GM19023 (cell line): ENCODE data around the gene CORO2B.

Experiments
- ATAC-seq: cut with Tn5 transposase; IDR thresholded peaks from one replicate; pipeline ENCODE4 v1.9.1; 2021; ENCODE audit warnings: mild to moderate bottlenecking, moderate library complexity; ENCODE audit not compliant: unreplicated experiment

The CORO2B gene

DNA sequence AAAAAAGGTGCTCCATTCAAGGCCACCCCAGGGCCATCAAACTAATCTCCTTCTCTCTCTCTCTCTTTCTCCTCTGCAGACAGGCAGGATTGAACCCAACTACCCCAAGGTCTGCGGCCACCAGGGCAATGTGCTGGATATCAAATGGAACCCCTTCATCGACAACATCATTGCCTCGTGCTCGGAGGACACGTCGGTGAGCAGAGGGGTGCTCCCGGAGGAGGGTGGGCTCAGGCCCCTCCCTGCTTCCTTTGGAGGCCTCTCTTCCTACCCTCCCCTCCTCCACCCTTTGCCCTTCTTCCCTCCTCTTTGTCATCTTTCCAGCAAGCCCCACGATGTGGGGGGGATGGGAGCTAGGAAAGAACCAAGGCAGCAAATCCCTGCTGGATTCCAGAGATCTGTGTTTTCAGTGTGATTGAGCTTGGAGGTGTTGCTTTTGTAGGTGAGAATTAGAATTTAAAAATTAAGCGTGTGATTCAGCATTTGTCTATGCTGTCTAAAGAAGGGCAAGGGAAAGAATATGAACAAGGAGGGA is 116.3 kb downstream of the CORO2B start:
- ATAC-seq = no peak

DNA sequence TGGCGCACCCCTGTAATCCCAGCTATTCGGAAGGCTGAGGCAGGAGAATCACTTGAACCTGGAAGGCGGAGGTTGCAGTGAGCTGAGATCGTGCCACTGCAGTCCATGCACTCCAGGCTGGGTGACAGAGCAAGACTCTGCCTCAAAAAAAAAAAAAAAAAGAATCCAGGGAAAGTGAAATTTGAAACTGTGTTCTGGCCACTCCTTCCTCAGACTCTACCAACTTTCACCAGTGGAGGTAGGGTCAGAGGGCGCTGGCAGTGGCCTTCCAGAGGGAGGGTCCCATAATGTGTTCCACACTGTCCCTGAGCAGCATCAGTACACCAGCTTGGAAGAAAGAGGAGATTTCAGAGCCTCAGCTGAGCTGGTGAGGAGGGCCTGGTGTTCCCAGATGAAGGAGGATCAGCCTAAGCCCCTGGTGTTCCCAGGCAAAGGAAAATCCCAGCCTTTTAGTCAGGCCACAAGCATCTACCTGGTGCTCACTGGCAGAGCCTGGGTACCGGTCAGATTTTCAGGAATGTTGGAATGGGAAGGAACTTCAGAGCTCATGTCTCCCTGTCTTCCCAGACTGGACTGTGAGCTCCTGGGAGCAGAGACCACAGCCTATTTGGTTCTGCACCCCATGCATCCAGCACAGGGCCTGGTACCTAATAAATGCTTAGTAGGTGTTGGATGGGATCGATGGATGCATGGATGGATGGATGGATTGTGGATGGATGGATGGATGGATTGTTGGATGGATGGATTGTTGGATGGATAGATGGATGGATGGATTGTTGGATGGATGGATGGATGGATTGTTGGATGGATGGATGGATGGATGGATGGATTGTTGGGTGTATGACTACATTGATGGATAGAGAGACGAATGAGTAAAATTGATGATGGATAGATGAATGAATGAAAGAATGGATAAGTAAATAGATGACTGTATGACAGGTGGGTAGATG is 117.9 kb downstream of the CORO2B start:
- no peak for ATAC-seq

DNA sequence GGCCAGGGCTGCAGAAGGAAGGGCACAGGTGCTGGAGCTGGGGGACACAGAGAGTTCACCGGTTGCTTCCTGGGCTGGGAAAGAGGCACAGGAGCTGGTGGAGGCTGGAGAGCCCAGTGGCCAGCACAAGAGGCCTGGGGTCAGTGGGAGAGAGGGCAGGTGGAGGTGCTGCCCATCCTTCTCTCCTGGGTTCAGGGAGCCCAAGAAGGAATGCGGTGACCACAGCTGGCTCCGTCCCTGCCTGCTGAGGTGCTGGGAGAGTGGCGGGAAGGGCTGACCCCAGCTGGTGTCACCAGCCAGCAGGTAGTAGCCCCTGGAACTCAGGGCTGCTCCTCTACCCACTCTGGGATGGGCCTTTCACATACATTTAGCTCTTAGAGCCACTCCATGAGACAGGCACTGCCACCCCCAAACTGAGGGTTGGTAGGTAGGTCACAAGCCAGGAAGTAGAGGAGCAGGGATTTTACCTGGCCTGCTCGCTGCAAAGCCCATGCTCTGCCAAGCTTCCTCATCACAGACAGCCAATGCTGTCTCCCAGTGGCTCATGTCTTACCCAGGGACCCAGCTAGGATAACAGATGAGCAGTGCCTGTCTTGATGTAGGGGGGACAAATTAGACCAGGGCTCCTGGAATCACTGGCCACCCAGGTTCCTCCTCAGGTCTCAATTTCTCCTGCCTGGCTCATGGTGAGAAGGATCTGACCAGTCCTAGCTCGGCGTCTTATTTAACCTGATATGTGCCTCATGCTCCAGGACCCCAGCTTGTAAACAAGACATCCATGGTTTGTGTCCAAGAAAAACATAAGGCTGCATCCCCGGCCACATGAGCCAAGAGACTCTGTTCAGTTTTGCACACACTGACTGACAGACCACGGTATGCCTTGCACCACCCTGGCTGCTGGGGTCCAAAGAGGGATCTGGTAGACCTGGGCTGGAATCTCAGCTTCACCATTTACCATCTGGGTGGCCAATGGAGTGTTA is 119.2 kb downstream of the CORO2B start:
- no peak for ATAC-seq

DNA sequence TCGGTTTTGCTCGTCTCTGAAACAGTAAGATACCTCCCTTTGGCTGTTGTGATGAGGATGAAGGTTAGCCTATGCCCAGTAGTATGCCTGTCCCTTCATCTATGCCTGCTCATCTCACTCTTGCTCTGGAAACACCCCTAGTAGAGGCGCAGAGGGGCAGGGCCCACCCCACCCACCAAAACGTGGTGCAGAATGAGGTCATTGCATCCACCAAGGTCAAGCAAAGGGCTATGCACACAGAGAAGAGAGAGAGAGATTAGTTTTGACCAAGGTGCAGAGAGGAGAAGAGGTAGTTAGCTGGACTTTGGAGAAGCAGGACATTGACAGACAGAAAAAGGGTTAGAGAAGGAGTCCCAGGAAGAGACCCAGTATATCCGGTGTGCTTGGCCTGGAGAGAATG is 119.9 kb downstream of the CORO2B start:
- ATAC-seq = no peak

DNA sequence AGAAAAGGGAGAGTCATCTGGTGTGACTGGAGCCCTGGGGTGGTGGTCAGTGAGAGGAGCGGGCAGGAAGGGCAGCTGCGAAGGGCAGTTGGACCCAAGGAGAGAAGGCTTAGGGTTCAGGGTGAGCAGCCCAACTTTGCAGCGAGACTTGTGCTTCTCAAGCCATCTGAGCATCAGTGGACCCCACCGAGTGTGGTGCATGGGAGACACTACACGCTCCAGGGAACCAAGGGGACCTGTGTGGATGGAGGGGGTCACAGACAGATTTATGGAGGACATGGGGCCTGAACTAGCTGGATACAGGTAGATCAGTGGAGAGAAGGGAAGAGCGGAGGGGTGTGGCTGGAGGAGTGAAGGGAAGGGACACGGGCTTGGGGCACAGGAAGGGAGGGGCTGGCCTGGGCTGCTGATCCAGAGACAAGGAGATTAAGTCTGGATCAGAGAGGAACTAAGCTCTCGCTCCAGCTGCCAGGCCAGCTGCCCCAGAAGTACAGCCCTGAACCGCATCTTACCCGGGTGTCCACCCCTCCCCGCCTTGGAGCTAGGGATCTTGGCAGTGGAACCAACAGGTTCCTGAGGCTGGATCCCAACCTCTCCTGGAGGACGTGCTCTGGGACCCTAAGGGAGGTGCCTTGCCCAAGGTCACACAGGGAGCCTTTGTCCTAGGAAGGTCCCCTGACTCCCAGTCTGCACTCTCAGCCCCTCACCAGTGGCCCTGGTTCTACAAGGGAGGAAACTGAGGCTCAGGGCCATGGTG is 120.5 kb downstream of the CORO2B start:
- no peak for ATAC-seq

DNA sequence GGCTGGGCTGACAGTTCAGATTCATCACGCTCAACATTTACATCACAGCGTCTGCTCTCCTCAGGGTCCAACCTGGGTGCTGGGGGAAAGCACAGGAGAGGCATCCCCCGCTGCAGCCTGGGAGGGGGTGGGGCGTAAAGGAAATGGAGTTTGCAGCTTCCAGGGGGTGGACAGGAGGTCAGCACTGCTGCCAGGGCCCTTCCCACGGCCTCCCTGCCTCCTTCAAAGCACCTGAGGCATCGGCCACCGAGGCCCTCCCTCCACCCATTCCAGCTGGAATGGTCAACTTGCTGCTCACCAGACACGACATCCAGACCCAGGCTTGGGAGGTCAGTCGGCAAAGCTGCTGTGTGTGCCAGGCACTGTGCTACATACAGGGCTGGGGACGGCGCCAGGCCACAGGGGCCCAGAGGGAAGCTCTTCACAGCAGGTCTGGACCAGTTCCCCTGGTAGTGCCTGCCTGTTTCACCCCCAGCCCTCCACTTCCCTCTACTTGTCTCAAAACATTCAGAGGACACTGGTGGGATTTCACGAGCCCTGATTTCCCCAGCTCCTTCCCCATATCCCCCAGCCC is 121.2 kb downstream of the CORO2B start:
- ATAC-seq = no peak

DNA sequence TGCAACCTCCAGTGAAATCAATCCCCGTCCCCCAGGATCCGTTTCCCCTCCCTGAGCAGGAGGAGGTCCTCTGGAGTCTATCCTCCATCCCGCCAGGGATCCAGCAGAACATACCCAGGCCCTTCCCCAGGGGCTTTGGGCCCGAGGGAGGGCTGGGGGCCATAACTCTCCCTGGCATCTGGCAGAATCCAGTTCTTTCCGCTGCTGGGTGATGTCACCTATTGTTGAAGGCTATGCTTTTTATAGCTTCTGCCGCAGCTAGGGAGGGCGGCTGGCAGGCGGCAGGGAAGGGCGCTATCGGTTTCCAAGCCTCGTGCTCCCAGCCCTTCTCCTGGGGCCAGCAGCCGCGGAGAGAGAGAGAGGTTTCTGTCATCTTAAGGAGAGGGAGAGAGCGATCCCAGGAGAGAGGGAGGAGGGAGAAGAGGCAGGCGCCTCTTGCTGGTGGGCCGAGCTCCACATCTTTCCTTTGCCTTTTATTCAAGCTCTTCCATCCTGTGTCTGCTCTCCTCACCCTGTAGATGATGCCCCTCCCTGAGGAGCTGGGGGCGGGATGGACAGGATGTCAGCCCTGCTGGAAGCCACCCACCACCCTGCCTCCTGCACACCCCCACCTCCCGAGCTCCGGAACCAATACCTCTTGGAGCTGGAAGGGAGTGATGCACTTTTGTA is 121.8 kb downstream of the CORO2B start:
- no peak for ATAC-seq

DNA sequence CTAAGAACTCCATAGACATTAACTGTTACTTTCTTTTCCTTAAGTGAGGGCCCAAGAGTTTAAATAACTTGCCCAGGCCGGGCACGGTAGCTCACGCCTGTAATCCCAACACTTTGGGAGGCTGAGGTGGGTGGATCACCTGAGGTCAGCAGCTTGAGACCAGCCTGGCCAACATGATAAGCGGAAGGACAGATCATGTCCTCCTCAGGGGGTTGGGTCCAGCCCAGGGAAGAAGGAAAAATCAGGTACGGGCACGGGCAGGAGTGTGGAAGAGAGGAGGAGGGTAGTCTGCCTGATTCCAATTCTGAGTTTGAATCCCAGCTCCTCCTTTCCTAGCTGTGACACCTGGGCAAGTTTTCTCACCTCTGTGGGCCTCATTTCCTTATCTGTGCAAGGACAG is 123.1 kb downstream of the CORO2B start:
- no peak for ATAC-seq

DNA sequence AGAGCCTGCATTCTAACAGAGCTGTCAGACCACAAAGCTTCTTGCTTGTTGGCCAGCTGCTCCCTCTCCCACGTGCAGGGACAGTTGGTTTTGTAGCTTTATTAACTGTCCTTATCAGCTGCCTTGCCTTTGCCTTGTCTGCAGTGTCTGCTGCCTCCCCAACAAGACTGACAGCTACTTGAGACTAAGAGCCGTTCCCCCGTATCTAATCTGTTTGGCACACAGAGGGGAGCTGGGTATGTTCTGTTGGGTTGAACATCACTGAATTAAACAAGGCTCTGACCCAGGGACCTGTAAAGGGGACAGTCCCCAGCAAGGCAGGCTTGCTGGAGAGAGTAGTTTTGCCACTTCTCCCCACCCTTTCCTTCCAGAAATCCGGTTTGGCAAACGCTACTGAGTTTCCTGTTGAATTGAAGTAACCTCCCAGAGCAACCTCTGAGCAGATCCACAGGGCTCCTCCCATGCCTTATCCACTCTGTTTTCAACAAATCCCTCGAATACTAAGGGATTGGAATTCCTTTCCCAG is 125.8 kb downstream of the CORO2B start:
- no peak for ATAC-seq

DNA sequence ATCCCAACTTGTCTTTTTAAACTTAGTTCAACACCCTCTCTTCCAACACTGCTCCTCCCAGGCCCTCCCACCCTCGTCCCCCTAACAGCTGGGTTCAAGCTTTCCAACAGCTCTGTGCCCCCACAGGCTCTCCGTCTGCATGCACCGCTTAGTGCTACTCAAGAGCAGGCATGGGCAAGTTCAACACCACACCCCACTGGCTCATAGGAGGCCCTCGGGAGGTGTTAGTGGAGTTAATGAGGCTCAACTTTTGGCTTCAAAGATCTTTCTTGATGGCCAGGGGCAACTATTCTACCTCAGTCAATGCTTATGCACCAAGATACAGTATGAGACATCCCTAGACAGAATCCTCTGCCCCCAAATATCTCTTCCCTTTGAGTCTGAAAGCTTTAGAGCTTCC is 127.5 kb downstream of the CORO2B start:
- no peak for ATAC-seq

DNA sequence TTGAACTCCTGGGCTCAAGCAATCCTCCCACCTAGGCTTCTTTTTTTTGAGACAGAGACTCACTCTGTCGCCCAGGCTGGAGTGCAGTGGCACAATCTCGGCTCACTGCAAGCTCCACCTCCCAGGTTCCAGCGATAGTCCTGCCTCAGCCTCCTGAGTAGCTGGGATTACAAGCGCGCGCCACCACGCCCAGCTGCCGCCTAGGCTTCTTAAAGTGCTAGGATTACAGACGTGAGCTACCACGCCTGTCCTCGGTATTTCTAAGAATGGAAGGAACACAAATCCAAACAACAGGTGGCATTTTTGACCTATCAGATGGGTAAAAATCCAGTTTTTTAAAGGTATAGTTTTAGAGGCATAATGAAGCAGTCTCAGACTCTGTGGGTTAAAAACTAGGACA is 128.1 kb downstream of the CORO2B start:
- no peak for ATAC-seq

DNA sequence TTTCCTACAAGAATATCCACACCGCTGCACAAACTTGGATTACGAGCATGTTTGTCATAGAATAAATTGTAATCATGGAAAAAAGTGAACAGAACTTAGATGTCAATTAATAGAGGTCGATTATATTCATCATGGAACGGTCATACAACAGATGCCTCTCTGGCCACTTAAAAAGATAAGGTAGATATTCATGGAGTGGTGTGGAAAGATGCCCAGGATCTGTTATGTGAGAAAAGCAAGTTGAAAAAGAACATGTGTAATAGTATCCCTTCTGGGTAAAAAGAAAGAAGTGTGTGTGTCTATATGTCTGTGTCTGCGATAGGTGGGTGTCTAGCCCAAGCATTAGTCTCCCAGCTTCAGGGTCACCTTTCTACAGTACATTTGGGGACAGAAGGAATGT is 128.6 kb downstream of the CORO2B start:
- ATAC-seq = no peak

DNA sequence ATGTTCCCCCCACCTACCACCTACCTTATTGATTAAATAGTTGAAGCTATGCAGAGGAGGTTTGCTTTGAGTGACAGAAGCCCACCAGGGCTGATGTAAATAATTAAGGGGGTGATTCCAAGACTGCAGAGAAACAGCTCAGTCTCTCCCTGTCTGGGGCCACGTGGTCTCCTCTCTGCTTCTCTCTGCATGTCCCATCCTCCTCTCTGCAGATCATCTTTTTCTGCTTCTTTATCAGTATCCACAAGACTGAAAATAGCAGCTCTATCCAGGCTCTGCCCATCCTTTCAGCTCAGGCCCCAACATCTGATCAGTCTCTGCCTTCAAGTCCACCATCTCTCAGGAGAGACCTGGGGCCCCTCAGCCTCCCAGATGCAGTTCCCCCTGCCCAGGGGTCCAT is 131.1 kb downstream of the CORO2B start:
- no peak for ATAC-seq

DNA sequence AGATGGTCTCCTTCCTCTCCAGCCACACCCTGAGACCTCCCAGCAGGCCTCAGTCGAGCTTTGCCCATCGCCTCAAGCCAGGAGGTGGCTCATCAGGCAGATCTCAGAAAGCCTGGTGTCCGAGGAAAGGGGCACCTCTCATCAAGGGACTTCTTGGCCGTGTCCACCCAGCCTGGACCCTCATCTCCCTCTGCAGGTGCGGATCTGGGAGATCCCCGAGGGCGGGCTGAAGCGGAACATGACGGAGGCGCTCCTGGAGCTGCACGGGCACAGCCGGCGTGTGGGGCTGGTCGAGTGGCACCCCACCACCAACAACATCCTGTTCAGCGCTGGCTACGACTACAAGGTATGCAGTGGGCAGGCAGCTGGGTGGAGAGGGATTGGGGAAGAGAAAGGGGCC is 131.7 kb downstream of the CORO2B start:
- ATAC-seq = no peak

DNA sequence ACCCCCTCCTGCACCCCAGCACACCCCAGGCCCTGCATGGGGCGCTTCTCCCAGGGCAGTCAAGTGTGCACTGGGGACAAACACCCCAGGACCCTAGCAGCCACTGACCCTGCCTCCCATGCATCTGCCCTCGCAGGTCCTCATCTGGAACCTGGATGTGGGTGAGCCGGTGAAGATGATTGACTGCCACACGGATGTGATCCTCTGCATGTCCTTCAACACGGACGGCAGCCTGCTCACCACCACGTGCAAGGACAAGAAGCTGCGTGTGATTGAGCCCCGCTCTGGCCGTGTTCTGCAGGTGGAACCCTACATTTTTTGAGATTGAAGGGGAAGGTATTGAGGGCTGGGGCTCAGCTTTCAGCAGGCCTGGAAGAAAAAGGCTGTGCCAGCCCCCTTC is 132.6 kb downstream of the CORO2B start:
- ATAC-seq = no peak

DNA sequence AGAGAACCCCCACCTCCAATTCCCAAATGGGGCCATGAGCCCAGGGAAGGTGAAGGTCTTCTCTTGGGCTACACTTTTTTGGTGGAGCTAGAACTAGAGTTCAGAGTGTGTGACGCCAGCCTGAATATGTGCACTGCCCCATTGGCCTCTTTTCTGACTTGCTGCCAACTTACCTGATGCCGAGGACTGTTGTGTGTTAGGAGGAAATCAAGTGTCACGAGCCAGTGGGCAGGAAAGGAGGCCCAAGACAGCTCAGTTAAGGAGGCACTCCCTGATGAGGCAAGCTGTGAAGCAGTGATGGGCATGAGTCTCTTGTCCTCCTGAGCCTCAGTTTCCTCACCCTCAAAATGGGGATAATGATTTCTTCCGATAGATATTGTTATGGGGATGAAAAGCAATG is 134.1 kb downstream of the CORO2B start:
- no peak for ATAC-seq

DNA sequence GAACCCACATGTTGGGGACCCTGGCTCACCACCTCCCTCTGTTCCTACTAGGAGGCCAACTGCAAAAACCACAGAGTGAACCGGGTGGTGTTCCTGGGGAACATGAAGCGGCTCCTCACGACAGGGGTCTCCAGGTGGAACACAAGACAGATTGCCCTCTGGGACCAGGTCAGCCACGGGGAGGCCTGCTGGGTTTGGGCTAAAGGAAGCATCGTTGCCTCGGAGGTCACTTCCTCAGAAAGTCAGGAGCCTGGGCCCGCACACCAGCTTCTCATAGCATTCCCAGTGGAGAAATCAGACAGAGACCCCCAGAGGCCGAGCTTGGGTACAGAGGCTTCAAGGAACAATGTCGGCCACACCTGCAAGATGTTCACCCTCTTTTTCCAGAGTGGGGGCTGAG is 135.1 kb downstream of the CORO2B start:
- ATAC-seq = no peak

DNA sequence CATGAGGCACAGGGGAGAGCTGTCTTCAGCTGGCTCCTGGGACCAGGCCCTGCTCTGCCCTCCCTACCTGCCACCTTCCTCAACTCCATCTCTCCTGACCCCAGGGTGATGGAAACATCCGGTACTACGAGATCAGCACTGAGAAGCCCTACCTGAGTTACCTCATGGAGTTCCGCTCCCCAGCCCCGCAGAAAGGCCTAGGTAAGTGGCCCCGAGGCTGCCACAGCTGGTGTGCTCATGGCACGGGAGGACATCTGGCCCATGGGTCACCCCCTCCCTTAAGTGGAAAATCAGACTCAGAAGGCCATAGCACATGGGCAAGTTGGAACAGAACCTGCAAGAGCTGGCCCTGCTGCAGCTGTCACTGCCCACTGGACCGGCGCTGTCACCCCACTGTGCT is 136.3 kb downstream of the CORO2B start:
- no peak for ATAC-seq

DNA sequence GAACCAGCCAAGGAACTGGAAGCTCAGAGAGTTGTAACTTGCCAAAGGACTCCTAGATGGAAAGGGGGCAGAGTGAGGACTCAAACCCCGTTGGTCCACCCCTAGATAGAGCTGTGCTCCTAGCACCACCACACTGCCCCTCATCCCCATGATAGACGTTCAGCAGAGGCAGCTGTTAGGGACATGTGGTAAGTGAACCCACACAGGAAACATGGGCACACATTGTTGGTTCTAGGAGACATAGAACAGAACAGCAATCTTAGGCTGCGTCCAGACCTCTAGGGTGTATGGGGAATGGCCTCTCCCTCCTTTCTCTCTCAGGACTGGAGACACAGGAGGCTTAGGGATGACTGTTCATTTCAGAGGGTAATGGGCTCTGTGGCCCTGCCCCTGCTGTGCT is 139.2 kb downstream of the CORO2B start:
- ATAC-seq = no peak

DNA sequence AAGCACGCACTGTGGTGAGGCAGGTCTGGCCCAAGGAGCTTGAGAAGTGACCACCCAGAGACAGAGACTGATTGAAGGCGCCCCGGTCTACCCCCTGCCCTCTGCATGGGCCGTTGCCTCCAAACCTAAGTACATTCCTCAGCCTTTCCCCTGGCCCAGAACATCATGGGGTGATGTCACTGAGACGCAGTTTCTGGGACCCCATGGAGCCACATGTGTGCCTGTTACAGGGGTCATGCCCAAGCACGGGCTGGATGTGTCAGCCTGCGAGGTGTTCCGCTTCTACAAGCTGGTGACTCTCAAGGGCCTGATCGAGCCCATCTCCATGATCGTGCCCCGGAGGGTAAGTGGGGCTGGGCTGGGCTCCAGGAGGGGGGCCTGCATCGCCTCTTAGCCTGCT is 139.7 kb downstream of the CORO2B start:
- no peak for ATAC-seq
